Hematopoietic multipotent progenitor cell treated with erythropoietin and hydrocortisone succinate and interleukin-3 and kit ligand, for 4 days (in vitro differentiated cells): ENCODE measurements around the gene FXYD3.

Experiments used
- DNase-seq: peaks from one replicate; pipeline ENCODE4 v3.0.0-alpha.2; 2015

Gene FXYD3, protein sequence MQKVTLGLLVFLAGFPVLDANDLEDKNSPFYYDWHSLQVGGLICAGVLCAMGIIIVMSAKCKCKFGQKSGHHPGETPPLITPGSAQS

DNA sequence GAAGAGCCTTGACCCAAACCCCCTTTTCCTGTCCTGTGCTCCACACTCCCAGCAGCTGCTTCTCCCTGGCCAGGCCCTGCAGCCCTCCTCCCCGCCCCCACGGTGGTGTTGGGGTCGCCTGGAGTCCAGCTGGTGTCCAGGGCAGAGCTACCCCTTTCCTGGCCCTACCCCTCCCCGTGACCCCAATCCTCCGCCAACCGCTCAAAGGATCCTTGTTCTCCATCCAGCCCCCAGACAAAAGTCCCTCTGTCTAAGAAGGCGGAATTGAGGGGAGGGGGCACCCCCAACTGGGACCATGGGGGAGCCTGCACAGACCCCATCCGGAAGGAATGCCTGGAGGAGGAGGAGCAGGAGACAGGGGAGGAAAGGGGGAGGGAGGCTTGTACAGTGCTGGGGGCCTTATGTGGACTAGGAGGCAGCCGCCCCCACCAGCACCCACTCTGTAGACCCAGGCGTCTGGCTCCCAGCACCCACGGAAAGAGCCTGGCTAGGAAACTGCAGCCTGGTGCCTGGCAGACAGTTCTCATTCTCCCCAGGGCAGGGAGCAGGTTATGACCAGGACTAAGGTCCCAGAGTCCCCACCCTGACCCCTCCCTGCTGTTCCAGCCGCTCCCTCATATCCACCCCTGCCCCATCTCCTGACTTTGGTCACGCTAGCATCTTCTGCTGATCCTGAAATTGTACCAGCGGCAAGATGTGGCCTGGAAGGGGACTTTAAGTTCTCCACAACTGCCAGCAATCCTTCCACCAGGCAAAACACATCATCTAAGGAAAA lies at the start of gene FXYD3:
Gene FXYD3 (plus strand): TSS at position 647 of the 775 bp plus-strand sequence. CDS start 3,554 bp downstream, outside the sequence.
- no peak for DNase-seq

DNA sequence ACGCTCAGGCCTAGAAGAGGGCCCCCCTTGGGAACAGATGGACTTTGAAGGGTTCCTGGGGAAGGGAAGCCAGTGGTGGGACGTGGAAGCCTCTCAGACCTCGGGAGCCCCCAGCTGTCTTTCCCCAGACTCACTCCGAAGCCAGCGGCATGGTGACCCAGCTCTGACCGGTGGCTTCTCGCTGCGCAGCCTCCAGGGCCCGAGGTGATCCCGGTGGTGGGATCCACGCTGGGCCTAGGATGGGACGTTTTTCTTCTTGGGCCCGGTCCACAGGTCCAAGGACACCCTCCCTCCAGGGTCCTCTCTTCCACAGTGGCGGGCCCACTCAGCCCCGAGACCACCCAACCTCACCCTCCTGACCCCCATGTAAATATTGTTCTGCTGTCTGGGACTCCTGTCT lies 49.5 kb upstream of the FXYD3 start:
- DNase-seq: no peak

DNA sequence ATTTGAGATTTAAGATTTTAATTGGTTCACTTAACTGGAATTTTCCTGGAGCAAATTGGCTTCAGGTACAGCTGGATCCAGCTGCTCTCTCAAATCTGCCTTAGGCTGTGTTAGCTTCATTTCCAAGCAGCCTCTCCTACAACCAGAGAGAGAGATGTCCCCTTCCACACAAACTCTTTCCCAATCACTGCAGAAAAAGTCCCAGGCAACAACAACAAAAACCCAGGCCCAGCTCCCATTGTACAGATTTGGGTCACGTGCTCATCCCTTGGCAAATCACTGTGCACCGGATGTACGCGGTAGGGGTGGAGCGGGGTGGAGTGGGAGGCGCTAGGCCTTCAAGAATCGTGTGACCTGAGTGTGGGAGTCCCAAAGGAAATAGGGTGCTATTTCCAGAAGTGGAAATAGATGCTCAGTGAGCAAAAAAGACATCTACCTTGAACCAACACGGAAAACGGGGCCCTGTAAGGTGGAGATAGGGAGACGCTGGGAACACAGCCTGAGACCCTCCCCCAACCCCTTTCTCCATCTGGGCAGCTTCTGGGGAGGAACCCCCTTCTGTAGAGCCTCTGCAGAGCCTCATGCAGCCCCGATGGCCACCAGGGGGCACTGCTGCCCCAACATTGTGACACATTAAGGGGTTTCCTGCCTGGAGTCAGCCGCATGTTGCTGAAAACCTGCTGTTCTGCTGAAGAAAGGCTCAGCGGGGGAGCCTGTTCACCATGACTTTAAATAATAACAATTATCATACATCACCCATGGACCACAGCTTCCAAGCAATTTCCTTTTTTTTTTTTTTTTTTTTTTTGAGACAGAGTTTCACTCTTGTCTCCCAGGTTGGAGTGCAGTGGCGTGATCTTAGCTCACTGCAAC lies 48.7 kb upstream of the FXYD3 start:
- peak; percentile 95 for DNase-seq

DNA sequence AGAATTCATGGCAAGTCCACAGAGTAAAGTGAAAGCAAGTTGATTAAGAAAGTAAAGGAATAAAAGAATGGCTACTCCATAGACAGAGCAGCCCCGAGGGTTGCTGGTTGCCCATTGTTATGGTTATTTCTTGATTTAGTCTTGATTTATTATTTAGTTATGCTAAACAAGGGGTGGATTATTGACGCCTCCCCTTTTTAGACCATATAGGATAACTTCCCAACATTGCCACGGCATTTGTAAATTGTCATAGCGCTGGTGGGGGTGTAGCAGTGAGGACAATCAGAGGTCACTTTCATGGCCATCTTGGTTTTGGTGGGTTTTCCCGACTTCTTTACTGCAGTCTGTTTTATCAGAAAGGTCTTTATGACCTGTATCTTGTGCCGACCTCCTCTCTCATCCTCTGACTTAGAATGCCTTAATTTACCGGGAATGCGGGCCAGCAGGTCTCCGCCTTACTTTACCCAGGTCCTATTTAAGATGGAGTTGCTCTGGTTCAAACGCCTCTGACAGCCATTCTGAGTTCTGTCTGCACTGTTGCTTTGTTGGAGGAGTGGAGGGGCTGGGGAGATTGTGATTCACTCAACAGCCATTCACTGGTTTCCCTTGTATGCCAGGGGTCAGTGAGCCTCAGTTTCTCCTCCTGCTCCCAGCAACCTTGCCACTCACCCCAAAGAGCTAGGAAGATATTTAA lies 46.5 kb upstream of the FXYD3 start:
- DNase-seq: no peak

DNA sequence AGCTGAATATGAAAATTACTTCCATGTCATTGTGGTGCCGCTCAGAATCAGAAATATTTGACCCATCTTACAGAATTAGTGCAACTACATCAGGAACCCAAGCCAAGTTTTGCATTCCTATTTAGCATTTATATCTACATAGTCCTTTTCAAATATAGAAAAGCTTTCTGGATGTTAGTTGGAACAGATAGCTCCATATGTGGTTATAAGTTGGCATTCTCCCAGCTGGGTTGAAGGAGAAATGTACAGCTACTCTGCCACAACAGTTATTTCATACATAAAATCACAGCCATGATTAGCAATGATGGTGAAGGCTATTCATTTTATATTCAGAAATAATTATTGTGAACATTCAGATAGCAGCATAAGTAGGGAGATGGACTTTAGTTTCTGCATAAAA lies 45.9 kb upstream of the FXYD3 start:
- peak; percentile 37 for DNase-seq

DNA sequence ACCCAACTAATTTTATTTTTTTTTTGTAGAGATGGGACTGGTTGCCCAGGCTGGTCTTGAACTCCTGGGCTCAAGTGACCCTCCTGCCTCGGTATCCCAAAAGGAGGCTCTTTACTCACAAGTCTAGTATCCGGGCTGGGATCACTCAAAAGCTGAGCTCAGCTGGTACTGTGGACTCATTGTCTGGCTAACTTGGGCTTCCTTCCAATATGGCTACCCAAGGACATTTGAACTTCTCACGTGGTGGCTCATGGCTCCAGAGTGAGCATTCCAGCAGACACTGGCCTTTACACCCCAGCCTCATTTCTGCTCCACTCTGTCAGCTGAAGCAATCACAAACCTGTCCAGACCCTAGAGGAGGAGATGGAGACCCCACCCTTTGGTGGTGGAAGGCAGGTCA lies 45.2 kb upstream of the FXYD3 start:
- DNase-seq: no peak

DNA sequence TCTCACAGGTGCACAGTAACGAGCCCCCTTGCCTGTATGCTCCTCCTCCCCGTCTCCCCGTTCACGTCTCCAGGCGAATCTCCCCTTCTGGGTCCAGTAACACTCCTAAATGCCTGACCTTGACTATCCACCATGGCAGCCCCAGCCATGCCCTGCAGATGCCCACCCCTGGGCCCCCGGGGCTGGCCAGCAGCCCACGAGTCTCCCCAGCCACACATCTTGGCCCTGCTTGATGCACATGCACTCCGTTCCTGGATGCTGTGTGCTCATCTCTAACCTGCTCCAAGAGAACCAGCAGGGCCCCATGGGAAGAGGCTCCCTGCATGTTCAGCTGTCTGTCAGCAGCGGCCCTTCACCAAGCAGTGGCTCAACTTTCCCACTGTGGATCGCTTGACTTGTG lies 42.1 kb upstream of the FXYD3 start:
- no peak for DNase-seq

DNA sequence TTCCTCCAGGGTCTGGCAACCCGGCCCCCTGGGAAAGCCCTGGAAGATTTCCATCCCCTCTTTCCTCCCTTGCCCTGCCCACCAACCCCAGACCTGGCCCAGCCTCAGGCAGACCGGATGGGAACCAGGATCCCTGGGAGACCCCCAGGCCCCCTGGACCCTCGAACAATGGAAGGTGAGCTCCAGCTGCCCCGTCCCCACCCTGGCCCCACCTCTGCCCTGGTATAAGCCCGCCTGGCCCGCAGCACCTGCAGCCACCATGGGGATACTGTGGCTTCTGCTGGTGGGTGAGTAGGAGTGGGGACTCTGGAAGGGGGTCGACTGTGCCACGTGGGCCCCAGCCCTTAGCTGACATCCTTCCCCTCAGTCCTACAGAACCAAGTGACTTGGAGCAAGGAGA lies 41.7 kb upstream of the FXYD3 start:
- DNase-seq: no peak

DNA sequence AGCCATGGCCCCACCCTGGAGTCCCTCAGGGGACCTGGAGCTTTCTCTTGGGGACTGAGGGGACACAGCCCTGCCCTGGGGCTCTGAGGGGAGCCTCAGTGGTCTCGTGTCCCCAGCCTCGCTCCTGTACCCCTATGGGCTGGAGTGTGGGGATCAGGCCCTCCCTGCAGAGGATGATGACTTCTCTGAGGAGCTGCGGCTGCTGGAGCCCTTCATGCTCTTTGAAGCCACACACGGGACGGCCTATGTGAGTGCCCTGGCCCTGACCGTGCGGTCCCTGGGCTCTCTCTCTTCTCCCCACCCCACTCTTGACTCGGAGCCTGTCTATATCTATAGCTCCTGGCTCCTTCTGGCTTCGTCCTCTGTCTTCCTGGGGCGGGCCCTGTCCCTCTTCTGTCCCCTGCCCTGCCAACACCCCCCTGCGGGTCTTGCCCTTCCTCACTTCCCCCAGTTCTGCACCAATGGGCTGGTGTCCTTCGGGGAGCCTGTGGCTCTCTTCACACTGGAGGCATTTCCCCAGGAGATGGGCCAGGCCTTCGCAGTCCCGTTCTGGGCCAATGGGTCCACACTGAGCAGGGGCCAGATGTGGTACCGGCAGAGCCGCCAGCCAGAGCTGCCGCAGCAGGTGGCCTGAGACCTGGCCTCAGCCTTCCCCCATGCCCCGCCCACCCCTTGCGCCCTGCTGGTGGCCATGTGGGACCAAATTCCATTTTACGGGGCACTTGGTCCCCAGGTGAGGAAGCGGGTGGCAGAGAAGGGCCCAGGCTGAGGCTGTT lies 41.0 kb upstream of the FXYD3 start:
- no peak for DNase-seq

DNA sequence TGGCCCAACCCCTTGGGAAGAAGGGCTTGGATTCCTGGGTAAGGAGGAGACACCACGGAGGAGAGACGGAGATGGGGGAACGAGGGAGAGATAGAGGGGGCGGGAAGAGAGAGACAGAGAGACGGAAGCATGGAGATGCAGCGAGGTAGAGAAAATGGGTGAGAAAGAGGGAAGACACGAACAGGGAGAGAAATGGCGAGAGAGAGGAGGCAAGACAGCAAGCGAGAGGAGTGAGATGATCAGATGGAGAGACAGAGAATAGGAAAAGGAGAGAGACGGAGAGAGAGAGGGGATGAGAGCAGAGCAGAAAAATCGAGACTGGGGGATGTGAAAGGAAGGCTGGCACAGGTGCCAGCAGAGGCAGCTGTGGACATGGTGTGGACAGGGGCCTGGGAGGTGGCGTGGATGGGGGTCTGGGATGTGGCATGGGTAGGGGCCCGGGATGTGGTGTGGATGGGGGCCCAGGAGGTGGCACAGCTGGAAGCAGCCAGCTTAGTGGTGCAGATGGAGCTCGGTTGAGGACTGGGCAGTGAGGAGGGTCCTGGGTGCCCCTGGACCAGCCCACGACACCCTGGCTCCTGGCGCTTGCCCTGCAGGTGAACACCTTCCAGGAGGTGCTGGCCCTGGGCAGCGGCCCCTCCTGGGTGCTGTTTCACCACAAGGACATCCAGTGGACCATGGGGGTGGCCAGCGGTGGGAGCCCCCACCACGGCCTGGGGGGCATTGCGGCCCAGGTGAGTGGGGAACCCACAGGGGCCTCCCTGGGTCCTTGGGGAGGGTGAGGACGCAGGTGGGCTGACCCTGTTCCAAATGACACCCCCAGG lies 40.2 kb upstream of the FXYD3 start:
- DNase-seq: no peak

DNA sequence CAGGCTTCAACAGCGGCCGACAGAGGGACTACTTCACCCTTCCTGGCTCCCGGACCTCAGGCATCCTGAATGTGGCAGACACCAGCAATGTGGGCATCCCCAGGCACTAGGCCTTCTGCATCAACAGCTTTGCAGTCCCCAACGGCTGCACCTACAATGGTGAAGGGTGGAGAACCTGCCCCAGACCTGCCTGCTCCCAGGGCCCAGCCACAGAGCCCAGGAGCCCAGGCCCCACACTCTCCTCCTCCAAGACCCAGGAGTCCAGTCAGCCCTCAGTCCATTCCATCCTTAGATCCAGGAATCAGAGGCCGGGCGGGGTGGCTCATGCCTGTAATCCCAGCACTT lies 39.6 kb upstream of the FXYD3 start:
- no peak for DNase-seq

DNA sequence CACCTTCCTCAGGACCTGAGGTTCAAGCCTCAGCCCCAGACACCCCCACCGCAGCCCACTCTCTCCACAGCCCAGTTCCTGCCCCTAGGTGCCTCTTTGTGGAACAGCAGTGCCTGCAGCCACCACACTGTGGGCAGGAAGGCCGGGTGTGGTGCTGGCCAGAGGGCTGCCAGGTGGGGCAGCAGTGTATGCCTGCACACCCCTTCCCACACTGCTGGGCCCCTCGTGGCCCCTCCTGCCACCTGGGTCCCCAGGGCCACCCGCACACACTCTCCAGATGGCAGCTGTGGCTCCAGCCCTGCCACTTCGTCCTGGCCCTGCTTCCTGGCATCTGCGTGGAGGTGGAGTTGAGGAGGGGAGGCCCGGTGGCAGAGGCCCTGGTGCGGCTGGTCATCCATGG lies 39.0 kb upstream of the FXYD3 start:
- no peak for DNase-seq

DNA sequence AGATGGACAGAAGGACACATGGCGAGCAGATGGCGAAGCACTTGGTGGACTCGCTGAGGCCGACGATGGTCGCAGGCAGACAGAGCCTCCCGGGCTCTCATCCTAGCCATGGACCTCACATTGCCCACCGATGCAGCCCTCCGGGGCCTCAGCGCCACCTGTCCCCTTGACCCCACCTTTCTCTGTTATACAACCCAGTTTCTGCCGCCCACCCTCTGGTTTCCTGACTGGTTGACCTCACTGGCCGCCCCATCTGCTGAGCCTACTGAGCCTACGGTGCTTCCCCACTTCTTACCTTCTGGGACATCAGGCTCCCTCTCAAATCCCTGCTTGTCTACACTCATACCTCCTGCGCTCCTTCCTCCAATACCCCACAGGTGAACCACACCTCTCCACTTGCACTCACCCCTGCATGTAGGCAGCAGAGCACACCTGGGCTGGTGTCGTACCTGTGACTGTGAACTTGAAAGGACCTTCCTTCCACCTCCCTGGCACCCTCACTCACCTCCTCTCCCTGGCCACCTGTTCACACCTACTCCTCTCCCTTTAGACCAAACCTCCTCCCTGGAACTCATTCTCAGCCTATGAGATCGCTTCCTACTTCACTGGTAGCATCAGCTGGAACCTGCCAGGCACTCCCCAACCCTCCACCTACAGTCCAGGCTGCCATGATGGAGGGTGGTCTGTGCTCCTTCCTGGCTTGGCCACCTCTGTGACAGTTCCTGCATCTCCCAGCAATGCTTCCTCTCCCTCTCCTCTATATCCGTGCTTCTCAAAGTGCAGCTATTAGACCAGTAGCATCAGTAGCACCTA lies 38.0 kb upstream of the FXYD3 start:
- DNase-seq: no peak

DNA sequence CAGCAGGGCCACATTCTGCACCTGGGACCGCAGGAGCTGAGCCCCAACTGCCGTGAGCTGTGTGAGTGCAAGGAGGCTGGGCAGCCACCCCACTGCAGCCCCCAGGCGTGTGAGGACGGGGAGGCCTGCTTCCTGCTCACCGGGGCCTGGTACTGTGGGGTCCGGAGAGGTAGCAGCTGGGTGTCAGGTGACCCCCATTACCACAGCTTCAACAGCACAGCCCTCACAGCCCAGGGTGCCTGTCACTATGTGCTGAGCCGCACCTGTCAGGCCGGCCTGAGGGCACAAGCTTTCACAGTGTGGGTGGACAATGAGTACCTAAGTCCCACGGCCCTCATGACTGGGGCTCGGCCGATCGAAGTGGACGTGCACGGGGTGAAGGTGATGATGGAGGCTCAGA lies 35.8 kb upstream of the FXYD3 start:
- no peak for DNase-seq

DNA sequence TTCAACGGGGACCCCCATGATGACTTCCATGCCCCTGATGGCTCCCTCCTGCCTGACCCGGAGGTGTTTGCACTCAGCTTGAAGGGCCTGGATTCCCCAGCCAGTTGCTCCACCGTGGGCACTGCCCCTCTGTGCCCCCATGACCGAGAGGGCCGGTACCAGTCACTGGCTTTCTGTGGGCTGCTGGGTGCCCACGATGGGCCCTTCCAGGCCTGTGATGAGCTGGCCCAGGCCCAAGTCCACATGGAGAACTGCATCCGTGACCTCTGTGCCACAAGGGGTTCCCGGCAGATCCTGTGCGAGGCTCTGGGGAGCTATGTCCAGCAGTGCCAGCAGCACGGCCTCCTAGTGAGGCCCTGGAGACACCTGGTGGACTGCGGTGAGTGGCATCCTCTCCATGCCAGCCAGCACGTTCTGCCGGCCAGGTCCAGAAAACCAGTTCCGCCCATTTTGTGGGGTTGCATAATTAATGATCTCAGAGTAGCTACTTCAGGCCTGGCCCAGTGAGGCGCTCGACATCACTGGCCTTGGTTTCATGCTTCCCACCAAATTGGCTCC lies 34.9 kb upstream of the FXYD3 start:
- no peak for DNase-seq

DNA sequence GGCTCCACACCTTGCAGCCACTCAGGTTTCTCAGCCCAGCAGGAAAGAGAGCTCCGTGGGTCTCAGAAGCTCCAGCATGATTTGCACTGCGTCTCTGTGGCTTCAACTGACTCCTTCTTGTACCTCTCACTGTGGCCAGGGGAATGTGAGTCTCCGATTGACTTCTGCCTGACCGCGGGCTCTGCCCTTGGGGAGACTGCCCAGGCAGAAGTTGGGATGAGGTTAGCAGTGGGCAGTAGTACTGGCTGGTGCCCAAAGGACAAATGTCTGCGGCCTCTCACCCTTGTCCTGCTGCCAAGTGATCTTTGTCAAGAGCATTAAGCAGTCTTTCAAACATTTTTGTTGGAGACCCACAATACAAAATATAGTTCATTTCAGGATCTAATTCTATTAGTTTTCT lies 34.4 kb upstream of the FXYD3 start:
- no peak for DNase-seq

DNA sequence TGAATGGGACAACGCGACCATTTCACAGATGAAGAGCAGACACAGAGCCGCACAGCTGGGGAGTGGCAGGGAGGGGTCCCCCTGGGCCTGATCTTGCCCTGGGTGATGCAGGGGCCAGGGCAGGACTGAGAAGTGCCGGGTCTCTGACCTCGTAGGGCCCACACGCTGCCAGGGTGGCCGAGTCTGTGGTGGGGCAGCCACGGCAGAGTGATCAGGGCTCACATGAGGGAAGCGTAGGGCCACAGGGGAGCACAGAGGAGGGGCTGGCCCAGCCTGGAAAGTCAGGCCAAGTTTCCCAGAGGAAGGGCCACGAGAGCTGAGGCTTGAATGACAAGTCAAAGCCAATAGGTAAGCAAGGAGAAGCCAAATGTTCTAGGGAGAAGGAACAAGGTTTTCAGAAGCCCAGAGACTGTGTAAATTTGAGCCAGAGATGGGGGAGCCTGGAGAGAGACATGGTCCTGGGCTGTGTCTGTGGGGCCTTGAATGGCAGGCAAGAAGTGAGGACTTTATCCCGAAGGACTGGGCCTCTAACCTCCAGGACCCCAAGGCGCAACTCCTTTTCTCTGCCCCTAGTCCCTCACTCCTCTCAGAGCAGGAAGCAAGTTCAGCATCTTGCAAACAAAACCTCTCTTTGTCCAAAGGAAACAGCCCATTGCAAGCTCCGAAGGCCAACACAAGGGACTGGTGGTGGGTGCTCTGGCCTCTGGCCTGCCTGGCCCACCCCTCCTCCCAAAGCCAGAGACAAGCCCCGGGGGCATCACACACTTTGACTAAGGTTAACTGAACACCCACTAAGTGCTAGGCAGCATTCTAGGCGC lies 31.7 kb upstream of the FXYD3 start:
- DNase-seq: no peak

DNA sequence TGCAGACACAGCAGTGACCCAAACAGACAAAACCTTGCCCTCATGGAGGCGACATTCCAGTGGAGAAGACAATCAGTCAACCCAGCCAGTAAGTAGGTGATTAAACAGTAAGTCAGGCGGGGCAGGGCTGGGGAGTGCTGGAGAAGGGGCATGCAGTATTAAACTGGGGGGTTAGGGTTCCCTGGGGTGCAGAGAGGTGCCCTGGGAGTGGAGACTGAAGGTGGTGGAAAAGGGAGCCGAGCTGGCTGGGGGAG lies 31.2 kb upstream of the FXYD3 start:
- DNase-seq: no peak

DNA sequence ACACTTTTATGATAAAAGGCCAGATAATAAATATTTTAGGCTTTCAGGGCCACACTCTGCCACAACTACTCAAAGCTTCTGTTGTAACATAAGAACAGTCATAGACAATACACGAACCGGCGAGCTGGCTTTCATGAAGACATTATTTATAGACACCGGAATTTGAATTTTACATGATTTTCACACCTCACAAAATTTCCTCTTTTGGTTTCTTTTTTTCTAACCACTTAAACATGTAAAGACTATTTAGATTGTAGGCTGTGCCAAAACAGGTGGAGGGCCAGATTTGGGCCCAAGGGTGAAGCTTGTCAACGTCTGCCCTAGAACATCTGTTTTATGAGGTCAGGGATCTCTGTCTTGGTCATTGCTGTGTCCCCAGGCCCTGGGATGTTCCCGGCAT lies 29.7 kb upstream of the FXYD3 start:
- DNase-seq: no peak

DNA sequence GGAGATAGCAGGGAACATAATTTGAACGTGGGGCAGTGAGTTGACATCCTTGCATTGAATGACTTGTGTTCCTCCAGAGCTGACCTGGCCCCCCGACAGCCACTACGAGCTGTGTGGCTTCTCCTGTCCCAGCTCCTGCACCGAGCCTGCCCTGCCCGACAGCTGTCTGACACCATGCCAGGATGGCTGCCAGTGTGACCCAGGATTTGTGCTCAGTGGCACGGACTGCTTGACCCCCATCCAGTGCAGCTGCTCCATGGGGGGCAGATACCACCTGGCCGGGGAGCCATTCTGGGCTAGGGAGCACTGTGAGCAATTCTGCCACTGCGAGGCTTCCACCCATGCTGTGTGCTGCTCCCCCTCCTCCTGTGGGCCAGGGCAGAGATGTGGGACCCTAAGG lies 29.2 kb upstream of the FXYD3 start:
- DNase-seq: no peak
